Activated naive CD8-positive, alpha-beta T cell treated with anti-CD3 and anti-CD28 coated beads for 36 hours (primary cell): ENCODE results near the gene LAMTOR1. TPM values are rescaled to one million over a fixed set of nuclear protein-coding genes. Genes with fewer than 3 reads are reported as not detected.

Experiments used
- DNase-seq: peaks from one replicate; pipeline ENCODE4 v3.0.0; 2021
- H3K27ac Mint-ChIP-seq: one replicate; pipeline ENCODE4 v1.8.0; 2022; ENCODE audit warnings: mild to moderate bottlenecking, moderate library complexity, mixed read lengths
- H3K27me3 Mint-ChIP-seq: one replicate; pipeline ENCODE4 v1.8.0; 2022; ENCODE audit warnings: mild to moderate bottlenecking, mixed read lengths
- H3K36me3 Mint-ChIP-seq: one replicate; pipeline ENCODE4 v1.8.0; 2021; ENCODE audit warnings: mild to moderate bottlenecking, mixed read lengths
- H3K4me1 Mint-ChIP-seq: one replicate; pipeline ENCODE4 v1.8.0; 2021; ENCODE audit warnings: mixed read lengths
- H3K4me3 Mint-ChIP-seq: one replicate; pipeline ENCODE4 v1.8.0; 2022; ENCODE audit warnings: mild to moderate bottlenecking, moderate library complexity, mixed read lengths
- H3K9me3 Mint-ChIP-seq: one replicate; pipeline ENCODE4 v1.8.0; 2022; ENCODE audit warnings: mixed read lengths
- total RNA-seq, 2 experiments: library from RNA; stranded (reverse); gene quantifications; one replicate each; pipeline ENCODE4 v1.2.3, GENCODE V29; 2021

The LAMTOR1 gene
- total RNA-seq, 2 experiments from 2014 or later, result 65.5 to 66.2 TPM

DNA sequence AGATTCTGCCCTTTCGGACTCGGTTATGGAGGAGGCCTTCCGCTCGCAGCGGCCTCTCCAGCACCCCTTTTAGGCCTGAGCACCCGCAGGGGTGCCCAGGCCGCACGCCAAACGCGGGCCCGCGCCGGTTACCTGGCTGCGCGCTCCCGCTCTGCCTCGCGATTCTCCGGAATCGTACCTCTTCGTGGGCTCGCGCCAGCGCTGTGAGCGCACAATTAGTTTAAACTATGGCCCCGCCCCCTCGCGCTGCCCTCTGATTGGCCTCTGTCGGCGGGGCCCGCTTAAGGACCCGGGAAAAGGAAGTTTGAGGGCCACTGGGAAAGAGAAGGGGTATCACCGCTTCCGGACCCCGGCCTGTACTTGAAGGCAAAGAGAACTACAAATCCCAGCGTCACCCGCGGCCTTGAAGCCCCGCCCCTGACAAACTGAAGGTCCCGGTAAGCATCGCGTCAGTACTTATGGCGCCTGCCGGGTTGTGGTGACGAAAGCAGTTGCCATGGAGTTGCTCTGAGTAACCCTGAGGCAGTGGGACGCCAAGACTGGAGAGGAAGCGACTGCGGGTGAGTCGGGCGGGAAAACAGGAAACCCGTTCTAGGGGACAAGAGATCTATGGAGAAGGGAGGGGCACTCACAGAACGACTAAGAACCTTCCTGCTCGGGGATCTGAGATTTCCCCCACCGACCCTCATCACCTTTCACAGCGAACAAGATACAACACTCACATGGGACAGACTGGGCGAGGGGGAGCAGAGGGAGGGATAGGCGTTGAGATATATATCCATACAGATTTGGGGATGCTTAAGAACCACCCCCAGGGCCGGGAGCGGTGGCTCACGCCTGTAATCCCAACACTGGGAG, 22.5 kb downstream of the LAMTOR1 start, which contains the start of the genes LRRC51 and NUMA1:
Gene LRRC51, plus strand, starts transcription at position 525 of the 858 bp plus-strand sequence. CDS start 8,234 bp downstream, outside the sequence.
Gene NUMA1, minus strand, starts transcription at position 217 of the 858 bp plus-strand sequence. CDS start 44,599 bp downstream, outside the sequence.
- peak within 1 kb of the TSS; percentile 89 for H3K4me3 Mint-ChIP-seq
- peak within 1 kb of the TSS; percentile 93 for H3K27ac Mint-ChIP-seq
- H3K9me3 Mint-ChIP-seq, result no peaks in the 10 kb centered on the region
- no peaks in the 10 kb centered on the region for H3K27me3 Mint-ChIP-seq
- DNase-seq, result peak; percentile 98
- H3K36me3 Mint-ChIP-seq, result peaks cover 3% of the 10 kb centered on the region
- peaks cover 39% of the 10 kb centered on the region for H3K4me1 Mint-ChIP-seq

DNA sequence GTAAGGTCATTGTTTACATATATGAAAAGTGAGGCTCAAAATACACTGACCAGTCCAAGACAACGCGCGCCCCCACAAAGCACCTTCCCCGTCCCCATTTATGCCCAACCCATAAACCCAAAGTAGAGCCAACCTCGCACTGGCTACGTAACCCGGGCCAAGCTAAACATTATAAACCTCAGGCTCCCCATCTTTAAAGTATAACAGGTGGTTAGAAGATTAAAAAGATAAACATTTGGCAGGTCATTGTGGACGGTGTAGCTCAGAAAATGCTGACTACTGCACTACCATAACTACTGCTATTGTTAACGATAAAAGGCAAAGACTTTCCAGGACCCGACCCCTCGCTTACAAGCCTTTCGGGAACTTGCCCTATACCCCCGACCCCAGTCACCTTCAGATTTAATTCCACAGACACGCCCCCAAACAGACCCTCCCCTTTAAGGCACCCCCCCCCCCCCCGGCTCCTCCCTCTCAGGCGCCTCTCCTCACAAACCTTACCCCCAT, 23.2 kb downstream of the LAMTOR1 start:
- no peak for DNase-seq
- peak overlapping the region; percentile 93 for H3K27ac Mint-ChIP-seq
- H3K4me1 Mint-ChIP-seq, result peaks cover 40% of the 10 kb centered on the region
- no peaks in the 10 kb centered on the region for H3K27me3 Mint-ChIP-seq
- no peaks in the 10 kb centered on the region for H3K9me3 Mint-ChIP-seq
- peaks cover 5% of the 10 kb centered on the region for H3K36me3 Mint-ChIP-seq
- H3K4me3 Mint-ChIP-seq, result peak overlapping the region; percentile 89

DNA sequence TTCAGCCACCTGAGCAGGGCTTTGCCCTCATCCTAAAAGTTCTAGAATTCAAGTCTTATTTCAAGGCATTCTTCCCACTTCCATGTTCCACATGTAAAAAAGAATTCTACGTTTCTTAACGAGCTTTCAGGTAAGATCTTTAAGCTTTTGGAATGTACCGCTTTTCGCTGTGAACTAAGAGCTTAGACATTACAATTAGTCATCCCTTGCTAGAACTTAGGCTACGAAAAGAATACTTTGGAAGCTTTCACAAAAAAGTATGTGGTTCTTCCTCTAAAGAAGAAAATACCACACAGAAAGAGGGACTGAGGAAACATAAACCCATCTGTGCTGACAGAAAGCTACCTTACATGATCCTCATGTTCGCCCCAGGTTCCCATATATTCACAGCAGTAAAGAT, 24.6 kb downstream of the LAMTOR1 start:
- DNase-seq, result no peak
- H3K4me3 Mint-ChIP-seq, result peak overlapping the region; percentile 89
- H3K4me1 Mint-ChIP-seq, result peaks cover 40% of the 10 kb centered on the region
- H3K27ac Mint-ChIP-seq, result no peak overlapping the region
- H3K36me3 Mint-ChIP-seq, result peaks cover 7% of the 10 kb centered on the region
- H3K9me3 Mint-ChIP-seq, result no peaks in the 10 kb centered on the region
- no peaks in the 10 kb centered on the region for H3K27me3 Mint-ChIP-seq

- H3K9me3 Mint-ChIP-seq, result no peaks in the 10 kb centered on the region
- peaks cover 7% of the 10 kb centered on the region for H3K36me3 Mint-ChIP-seq
- no peaks in the 10 kb centered on the region for H3K27me3 Mint-ChIP-seq
- no peak overlapping the region for H3K27ac Mint-ChIP-seq
- no peak for DNase-seq
- H3K4me3 Mint-ChIP-seq, result no peak overlapping the region
- H3K4me1 Mint-ChIP-seq, result peaks cover 35% of the 10 kb centered on the region
Observed at GRCh38 chr11:72075756-72076155, 27.3 kb downstream of the LAMTOR1 start.

DNA sequence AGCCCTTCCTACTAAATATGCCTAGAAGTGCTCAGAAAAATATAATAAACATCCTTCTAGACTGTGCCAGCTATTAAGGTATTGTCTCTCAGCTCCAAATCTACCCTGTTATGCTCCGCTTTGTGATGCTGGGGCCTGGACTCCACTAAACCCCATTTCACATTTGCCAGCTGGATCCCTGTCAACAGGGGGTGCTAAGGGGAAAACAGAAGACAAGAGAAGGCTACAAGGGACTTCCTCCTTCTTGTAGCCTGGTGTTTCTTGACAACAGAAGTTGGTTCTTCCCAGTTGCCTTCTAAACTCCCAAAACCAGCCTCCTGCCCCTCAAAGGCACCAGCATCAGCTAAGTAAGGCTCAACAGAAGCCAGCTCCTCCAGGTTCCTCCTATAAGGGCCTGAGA, 28.0 kb downstream of the LAMTOR1 start:
- peaks cover 11% of the 10 kb centered on the region for H3K36me3 Mint-ChIP-seq
- DNase-seq, result no peak
- H3K27me3 Mint-ChIP-seq, result no peaks in the 10 kb centered on the region
- H3K9me3 Mint-ChIP-seq, result no peaks in the 10 kb centered on the region
- no peak overlapping the region for H3K27ac Mint-ChIP-seq
- peaks cover 37% of the 10 kb centered on the region for H3K4me1 Mint-ChIP-seq
- H3K4me3 Mint-ChIP-seq, result no peak overlapping the region

- peaks cover 38% of the 10 kb centered on the region for H3K4me1 Mint-ChIP-seq
- peaks cover 17% of the 10 kb centered on the region for H3K36me3 Mint-ChIP-seq
- no peak overlapping the region for H3K27ac Mint-ChIP-seq
- DNase-seq, result no peak
- H3K27me3 Mint-ChIP-seq, result no peaks in the 10 kb centered on the region
- no peak overlapping the region for H3K4me3 Mint-ChIP-seq
- H3K9me3 Mint-ChIP-seq, result no peaks in the 10 kb centered on the region
Observed at GRCh38 chr11:72072348-72072747, 30.7 kb downstream of the LAMTOR1 start.

- no peak overlapping the region for H3K4me3 Mint-ChIP-seq
- no peaks in the 10 kb centered on the region for H3K27me3 Mint-ChIP-seq
- no peaks in the 10 kb centered on the region for H3K9me3 Mint-ChIP-seq
- no peak for DNase-seq
- no peak overlapping the region for H3K27ac Mint-ChIP-seq
- peaks cover 15% of the 10 kb centered on the region for H3K36me3 Mint-ChIP-seq
- H3K4me1 Mint-ChIP-seq, result peaks cover 29% of the 10 kb centered on the region
Observed at GRCh38 chr11:72070491-72070890, 32.6 kb downstream of the LAMTOR1 start.

DNA sequence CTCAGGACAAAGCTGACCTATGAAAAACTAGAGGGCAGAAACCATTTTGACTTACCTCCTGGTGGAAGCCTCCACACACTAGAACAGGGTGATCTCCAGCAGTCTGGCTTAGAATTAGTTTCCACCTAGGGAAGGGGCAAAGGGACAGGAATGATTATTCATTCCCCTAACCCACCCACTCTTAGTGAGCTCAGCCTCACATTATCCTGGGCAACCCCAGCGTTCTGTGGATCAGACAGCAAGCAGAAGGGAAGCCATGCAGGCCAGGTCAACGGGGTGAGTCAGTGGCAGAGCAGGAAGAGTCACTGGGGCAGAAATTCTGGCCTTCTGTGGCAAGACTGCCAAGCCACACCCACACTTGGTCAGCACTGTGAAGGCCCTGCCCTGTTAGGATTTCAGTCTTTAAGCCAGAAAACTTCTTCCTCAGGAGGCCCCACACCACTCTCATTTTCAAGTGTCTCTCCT, 33.3 kb downstream of the LAMTOR1 start:
- no peak overlapping the region for H3K27ac Mint-ChIP-seq

GRCh38 chr11:72069200-72069599, 33.9 kb downstream of the LAMTOR1 start:
- Mint-ChIP-seq H3K36me3 (peaks cover 14% of the 10 kb centered on the region), H3K4me1 (peaks cover 29% of the 10 kb centered on the region), H3K4me3 (no peak overlapping the region), H3K9me3 (no peaks in the 10 kb centered on the region), H3K27me3 (no peaks in the 10 kb centered on the region), H3K27ac (no peak overlapping the region)
- DNase-seq, result no peak

More for the DNA sequence above, 33.3 kb downstream of the LAMTOR1 start:
- no peaks in the 10 kb centered on the region for H3K9me3 Mint-ChIP-seq
- no peaks in the 10 kb centered on the region for H3K27me3 Mint-ChIP-seq
- peaks cover 29% of the 10 kb centered on the region for H3K4me1 Mint-ChIP-seq
- H3K4me3 Mint-ChIP-seq, result no peak overlapping the region
- no peak for DNase-seq
- H3K36me3 Mint-ChIP-seq, result peaks cover 14% of the 10 kb centered on the region

DNA sequence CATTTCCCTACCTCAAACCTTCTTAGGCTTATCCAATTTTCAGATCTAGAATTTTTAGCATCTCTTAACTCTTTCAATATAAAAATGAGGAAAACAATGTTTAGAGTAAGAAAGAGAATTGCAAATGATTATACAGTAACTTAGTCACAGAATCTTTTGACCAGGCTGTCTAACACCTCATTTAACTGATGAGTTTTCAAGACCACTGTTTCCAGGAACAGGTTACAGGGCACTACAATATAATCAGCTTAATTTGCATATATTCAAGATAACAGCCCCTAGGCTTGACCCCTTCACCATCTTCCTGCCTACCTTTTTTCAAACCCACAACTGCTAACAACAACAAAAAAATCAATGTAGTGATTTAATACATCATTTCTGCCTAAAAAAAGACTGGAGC, 35.4 kb downstream of the LAMTOR1 start:
- Mint-ChIP-seq H3K36me3 (peaks cover 12% of the 10 kb centered on the region), H3K9me3 (no peaks in the 10 kb centered on the region), H3K27me3 (no peaks in the 10 kb centered on the region), H3K4me1 (peaks cover 25% of the 10 kb centered on the region), H3K27ac (no peak overlapping the region), H3K4me3 (no peak overlapping the region)
- no peak for DNase-seq

DNA sequence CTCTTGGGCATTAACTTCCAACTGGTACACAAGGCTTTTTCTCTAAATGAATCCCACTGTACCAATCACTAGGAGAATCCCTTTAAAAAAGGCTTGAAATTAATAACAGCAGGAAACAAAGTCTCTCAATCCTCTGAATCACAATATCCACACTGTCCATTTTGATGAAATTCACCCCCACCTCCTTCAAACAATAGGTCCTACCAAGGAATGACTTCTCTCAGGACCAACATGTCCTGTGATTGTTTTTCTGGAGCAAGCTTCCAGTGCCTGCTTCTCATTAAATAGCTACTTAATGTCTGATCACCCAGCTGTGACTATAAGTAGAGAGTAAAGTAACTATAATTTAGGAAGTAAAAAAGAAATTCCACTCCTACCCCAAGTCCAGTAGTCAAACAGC, 35.8 kb downstream of the LAMTOR1 start:
- peaks cover 12% of the 10 kb centered on the region for H3K36me3 Mint-ChIP-seq

GRCh38 chr11:72066855-72067254, 36.2 kb downstream of the LAMTOR1 start:
- no peak overlapping the region for H3K4me3 Mint-ChIP-seq
- no peak overlapping the region for H3K27ac Mint-ChIP-seq
- H3K4me1 Mint-ChIP-seq, result peaks cover 17% of the 10 kb centered on the region
- DNase-seq, result no peak
- no peaks in the 10 kb centered on the region for H3K27me3 Mint-ChIP-seq
- peaks cover 13% of the 10 kb centered on the region for H3K36me3 Mint-ChIP-seq
- no peaks in the 10 kb centered on the region for H3K9me3 Mint-ChIP-seq

More for the DNA sequence above, 35.8 kb downstream of the LAMTOR1 start:
- Mint-ChIP-seq H3K27ac (no peak overlapping the region), H3K9me3 (no peaks in the 10 kb centered on the region), H3K4me3 (no peak overlapping the region), H3K27me3 (no peaks in the 10 kb centered on the region), H3K4me1 (peaks cover 22% of the 10 kb centered on the region)
- no peak for DNase-seq

- Mint-ChIP-seq H3K36me3 (peaks cover 9% of the 10 kb centered on the region), H3K4me3 (no peak overlapping the region)
Observed at GRCh38 chr11:72061739-72062396, 41.2 kb downstream of the LAMTOR1 start.

DNA sequence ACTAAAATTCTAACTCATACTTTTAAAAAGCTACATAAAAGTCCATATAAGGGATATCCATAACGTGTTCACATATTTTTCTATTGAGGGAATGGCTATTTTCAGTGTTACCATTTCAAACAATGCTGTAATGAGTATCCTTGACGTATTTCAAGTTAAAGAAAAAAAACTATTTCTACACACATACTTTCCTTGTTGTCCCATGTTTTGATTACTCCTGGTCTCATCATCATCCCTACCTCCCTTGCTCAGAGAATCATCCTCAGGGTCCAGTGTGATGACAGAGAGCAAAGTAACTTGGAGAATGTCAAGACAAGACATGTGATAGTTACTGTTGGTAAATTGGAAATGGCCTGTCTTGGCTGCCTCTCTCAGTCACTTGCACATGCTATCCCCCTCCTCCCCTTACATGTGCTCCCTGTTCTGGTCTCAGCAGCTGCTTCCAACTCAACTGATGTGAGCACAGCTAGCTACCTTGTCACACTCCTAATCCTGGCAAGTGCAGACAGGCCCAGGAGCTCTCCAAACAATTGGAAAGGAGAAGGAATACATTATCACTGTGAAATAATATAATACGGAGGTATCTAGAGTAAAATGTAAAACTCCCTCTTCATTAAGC, 44.6 kb downstream of the LAMTOR1 start:
- H3K9me3 Mint-ChIP-seq, result no peaks in the 10 kb centered on the region
- no peak overlapping the region for H3K27ac Mint-ChIP-seq
- no peaks in the 10 kb centered on the region for H3K27me3 Mint-ChIP-seq
- no peaks in the 10 kb centered on the region for H3K4me1 Mint-ChIP-seq
- H3K4me3 Mint-ChIP-seq, result no peak overlapping the region
- no peak for DNase-seq
- peaks cover 13% of the 10 kb centered on the region for H3K36me3 Mint-ChIP-seq

More at GRCh38 chr11:72061739-72062396, 41.2 kb downstream of the LAMTOR1 start:
- H3K27me3 Mint-ChIP-seq, result no peaks in the 10 kb centered on the region
- no peak for DNase-seq
- H3K27ac Mint-ChIP-seq, result no peak overlapping the region
- H3K4me1 Mint-ChIP-seq, result no peaks in the 10 kb centered on the region
- H3K9me3 Mint-ChIP-seq, result no peaks in the 10 kb centered on the region
